Fibroblast of pulmonary artery (primary cell): Measurements from ENCODE around the gene THRAP3.
"Not testable (repeated sequence)": the region's sequence is repeated elsewhere in the genome, so short reads cannot be mapped to it uniquely, and the experiment has no call there.

Experiments used
- DNase-seq: peaks from one replicate; pipeline ENCODE4 v3.0.0-alpha.2; 2010; ENCODE audit warnings: low read depth
- H3K4me3 ChIP-seq: replicated peaks from 2 replicates; pipeline ENCODE4 v1.5.1; 2011; ENCODE audit warnings: low read depth, mild to moderate bottlenecking, control low read depth, low read length, moderate library complexity
- TF ChIP-seq, protein P1 (sequence below): IDR thresholded peaks from 2 replicates; pipeline ENCODE4 v1.5.1; 2011; ENCODE audit warnings: mild to moderate bottlenecking, control low read depth, low read length, inconsistent platforms; ENCODE audit errors: missing control alignments

The THRAP3 gene

DNA sequence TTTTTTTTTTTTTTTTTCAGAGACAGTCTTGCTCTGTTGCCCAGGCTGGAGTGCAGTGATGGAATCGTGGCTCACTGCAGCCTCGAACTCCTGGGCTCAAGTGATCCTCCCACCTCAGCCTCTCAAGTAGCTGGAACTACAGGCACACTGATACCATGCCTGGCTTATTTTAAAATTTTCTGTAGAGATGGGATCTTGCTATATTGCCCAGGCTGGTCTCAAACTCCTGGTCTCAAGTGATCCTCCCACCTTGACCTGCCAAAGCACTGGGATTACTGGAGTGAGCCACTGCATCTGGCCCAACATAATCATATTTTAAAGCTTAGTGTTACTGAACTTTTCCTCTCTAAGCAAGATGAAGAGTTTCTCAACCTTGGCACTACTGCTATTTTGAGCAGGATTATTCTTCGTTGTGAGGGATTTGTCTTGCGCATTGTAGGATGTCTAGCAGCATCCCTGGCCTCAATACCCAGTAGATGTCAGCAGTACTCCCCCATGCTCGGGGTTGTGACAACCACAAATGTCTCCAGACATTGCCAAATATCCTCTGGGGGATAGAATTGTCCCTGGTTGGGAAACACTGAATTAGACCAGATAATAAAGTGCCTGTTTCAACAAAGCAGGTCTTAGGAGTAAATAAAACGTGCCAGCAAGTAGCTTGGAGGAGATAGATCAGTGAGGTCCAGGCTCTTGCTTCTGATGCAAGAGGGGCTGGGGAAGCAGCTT, 15.1 kb upstream of the THRAP3 start:
- TF ChIP-seq, protein P1, sequence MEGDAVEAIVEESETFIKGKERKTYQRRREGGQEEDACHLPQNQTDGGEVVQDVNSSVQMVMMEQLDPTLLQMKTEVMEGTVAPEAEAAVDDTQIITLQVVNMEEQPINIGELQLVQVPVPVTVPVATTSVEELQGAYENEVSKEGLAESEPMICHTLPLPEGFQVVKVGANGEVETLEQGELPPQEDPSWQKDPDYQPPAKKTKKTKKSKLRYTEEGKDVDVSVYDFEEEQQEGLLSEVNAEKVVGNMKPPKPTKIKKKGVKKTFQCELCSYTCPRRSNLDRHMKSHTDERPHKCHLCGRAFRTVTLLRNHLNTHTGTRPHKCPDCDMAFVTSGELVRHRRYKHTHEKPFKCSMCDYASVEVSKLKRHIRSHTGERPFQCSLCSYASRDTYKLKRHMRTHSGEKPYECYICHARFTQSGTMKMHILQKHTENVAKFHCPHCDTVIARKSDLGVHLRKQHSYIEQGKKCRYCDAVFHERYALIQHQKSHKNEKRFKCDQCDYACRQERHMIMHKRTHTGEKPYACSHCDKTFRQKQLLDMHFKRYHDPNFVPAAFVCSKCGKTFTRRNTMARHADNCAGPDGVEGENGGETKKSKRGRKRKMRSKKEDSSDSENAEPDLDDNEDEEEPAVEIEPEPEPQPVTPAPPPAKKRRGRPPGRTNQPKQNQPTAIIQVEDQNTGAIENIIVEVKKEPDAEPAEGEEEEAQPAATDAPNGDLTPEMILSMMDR: no peak
- no peak overlapping the region for H3K4me3 ChIP-seq

DNA sequence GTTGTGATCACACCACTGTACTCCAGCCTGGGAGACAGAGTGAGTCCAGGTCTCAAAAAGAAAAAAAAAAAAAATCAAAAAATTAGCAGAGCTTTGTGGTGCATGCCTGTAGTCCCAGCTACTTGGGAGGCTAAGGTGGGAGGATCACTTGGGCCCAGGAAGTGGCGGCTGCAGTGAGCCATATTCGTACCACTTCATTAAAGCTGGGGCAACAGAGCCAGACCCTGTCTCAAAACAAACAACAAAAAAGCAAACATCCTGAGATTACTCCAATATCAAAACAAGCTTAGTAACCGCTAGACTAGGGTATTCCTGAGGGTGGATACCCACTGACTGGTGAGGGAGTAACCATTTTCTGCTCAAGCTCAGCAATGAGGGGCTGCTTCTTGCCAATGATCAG, 12.9 kb upstream of the THRAP3 start:
- TF ChIP-seq, protein P1: no peak
- no peak overlapping the region for H3K4me3 ChIP-seq
- DNase-seq: no peak

More for the DNA sequence above, 15.1 kb upstream of the THRAP3 start:
- DNase-seq: peak; percentile 56

DNA sequence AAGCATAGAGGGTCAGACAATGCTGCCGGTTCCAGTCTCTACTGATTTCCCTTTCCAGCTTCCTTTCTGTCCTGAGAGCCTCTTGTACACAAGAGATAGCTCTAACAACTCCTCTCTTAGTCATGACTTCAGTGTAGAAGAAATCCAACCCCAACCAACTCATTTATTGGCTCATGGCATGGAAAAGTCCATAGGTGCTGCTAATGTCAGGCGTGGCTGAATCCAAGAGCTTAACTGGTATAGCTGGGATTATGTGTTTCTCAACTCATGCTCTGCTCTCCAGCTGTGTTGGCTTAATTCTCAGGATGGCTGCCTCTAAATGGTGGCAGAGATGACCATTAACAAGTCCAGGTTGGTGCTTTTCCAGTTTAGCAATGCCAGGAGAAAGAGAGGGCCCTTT, 12.4 kb upstream of the THRAP3 start:
- DNase-seq: no peak
- no peak overlapping the region for H3K4me3 ChIP-seq
- TF ChIP-seq, protein P1: no peak

DNA sequence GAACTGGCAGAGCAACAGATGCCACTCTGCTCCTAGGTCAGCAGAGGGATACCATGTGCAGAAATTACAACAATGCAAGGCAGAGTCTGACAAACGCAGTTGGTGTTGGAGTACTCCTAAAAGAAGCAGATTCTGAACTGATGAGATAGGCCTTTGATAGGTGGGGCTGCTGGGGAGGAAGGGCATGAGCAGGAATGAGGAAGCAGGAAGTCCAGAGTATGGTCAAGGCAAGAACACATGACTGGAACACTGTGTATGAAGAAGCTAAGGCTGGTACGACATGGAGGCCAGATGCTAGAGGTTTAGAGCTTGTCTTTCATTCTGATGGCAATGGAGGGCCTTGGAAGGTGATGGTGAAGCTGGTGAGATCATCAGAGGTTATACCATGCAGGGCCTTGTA, 11.5 kb upstream of the THRAP3 start:
- no peak overlapping the region for H3K4me3 ChIP-seq
- no peak for DNase-seq
- TF ChIP-seq, protein P1: no peak

DNA sequence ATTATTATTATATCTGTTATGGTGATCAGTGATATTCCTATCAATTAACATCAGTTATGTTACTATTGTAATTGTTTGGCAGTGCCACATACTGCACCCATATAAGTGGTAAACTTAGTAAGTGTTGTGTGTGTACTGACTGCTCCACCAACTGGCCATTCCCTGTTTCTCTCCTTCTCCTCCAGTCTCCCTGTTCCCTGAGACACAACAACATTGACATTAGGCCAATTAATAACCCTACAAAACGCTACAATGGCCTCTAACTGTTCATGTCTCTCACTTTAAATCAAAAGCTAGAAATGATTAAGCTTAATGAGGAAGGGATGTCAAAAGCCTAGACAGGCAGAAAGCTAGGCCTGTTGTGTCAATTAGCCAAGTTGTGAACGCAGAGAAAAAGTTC, 6.6 kb upstream of the THRAP3 start:
- TF ChIP-seq, protein P1: peak; percentile 56
- peak; percentile 72 for DNase-seq
- no peak overlapping the region for H3K4me3 ChIP-seq

DNA sequence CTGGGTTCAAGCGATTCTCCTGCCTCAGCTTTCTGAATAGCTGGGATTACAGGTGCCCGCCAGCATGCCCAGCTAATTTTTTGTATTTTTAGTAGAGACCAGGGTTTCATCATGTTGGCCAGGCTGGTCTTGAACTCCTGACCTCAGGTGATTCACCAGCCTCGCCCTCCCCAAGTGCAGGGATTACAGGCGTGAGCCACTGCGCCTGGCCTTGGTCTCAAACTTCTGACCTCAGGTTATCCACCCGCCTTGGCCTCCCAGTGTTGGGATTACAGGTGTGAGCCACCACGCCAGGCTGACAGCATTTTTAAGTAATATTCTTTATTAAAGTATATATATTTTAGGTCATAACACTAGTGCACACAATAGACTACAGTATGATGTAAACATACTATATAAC, 2.3 kb upstream of the THRAP3 start:
- DNase-seq: not testable (repeated sequence)

DNA sequence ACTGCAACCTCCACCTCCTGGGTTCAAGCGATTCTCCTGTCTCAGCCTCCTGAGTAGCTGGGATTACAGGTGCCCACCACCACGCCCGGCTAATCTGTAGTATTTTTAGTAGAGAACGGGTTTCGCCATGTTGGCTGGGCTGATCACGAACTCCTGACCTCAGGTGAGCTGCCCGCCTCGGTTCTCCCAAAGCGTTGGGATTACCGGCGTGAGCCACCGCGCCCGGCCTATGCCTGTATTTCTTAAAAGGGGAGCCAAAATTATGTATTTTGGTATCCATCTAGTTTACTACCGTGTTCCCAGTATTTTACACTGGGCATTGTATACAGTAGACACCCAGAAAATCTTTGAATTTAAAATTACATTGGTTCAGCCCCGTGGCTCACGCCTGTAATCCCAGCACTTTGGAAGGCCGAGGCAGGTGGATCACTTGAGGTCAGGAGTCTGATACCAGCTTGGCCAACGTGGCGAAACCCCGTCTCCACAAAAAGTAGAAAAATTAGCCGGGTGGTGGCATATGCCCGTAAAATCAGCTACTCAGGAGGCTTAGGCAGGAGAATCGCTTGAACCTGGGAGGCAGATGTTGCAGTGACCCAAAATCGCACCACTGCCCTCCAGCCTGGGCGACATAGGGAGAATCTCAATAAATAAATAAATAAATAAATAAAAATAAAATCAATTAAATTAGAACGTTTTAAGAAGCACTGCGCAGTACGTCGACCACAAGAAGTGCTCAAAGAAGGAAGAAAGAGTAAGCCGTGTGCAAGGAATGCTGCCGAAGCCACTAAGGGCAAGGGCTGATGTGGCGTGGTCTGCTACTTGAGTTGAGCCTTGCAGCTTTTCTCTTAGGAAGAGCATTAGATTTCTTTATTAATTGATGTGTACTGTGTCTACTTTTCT, 1.5 kb upstream of the THRAP3 start:
- TF ChIP-seq, protein P1: no peak
- DNase-seq: no peak
- H3K4me3 ChIP-seq: peak overlapping the region; percentile 99

More for the DNA sequence above, 2.3 kb upstream of the THRAP3 start:
- H3K4me3 ChIP-seq: not testable (repeated sequence)
